HepG2 (cell line): Measurements from ENCODE around the gene PTGR3. TPM values are rescaled to one million over a fixed set of nuclear protein-coding genes. Genes with fewer than 3 reads are reported as not detected.

Experiments
- BCLAF1 ChIP-seq: fragments of 450-650 bp; IDR thresholded peaks from 2 replicates; pipeline ENCODE4 v1.6.1; 2017; ENCODE audit warnings: mild to moderate bottlenecking
- CREB1 ChIP-seq, 2 experiments: fragments of 450-650 bp in 1 of 2; IDR thresholded peaks; 2 replicates each; pipeline ENCODE4 v1.6.1; 2016 to 2017; ENCODE audit warnings: control low read depth in 1 of 2, mild to moderate bottlenecking in 1 of 2, missing compliant biosample characterization in 1 of 2, missing genetic modification characterization in 1 of 2
- ERF ChIP-seq: IDR thresholded peaks from 2 replicates; pipeline ENCODE4 v1.6.1; 2018; ENCODE audit warnings: missing biosample characterization, missing genetic modification reagents
- HNF1B ChIP-seq: sonication (generic); formaldehyde crosslinking; IDR thresholded peaks from 2 replicates; pipeline ENCODE4 v1.5.1; 2020; ENCODE audit warnings: mild to moderate bottlenecking, moderate library complexity, missing genetic modification reagents
- HNRNPH1 ChIP-seq: fragments of 200-400 bp; formaldehyde crosslinking; optimal IDR thresholded peaks from 2 replicates; pipeline ENCODE3; 2017; ENCODE audit warnings: mild to moderate bottlenecking, low read depth, low read length
- KMT2B ChIP-seq: IDR thresholded peaks from 2 replicates; pipeline ENCODE4 v1.6.1; 2016; ENCODE audit warnings: missing genetic modification reagents, missing compliant biosample characterization
- MYC ChIP-seq: sonication (generic); formaldehyde crosslinking; IDR thresholded peaks from 2 replicates; pipeline ENCODE4 v1.9.0; 2021; ENCODE audit warnings: missing genetic modification reagents, borderline replicate concordance
- PCBP2 ChIP-seq: fragments of 200-400 bp; formaldehyde crosslinking; optimal IDR thresholded peaks from 2 replicates; pipeline ENCODE3; 2018; ENCODE audit warnings: low read length, low read depth; ENCODE audit not compliant: poor library complexity, severe bottlenecking
- SRSF9 ChIP-seq: fragments of 200-400 bp; formaldehyde crosslinking; IDR thresholded peaks from 2 replicates; pipeline ENCODE4 v1.6.1; 2018; ENCODE audit warnings: borderline replicate concordance, mild to moderate bottlenecking, low read depth, low read length; ENCODE audit not compliant: insufficient read depth, poor library complexity, severe bottlenecking
- THRA ChIP-seq: sonication (generic); formaldehyde crosslinking; IDR thresholded peaks from 2 replicates; pipeline ENCODE4 v1.4.0; 2020; ENCODE audit warnings: missing genetic modification reagents, borderline replicate concordance
- ZNF205 ChIP-seq: IDR thresholded peaks from 2 replicates; pipeline ENCODE4 v1.6.1; 2018; ENCODE audit warnings: missing biosample characterization, missing genetic modification reagents
- polyA plus RNA-seq, 8 experiments: library from polyadenylated mRNA; depleted of rRNA in 3 of 8; stranded (reverse) in 7 of 8; unstranded in 1 of 8; fragments of >200 nt; fragmentation: Illumina TruSeq in 4 of 8; extraction: Trizol in 4 of 8; gene quantifications; 2 replicates each; pipeline versions ENCODE4 v1.2.1 to v1.2.3, GENCODE V29; 2011 to 2016; ENCODE audit warnings: low read depth in 4 of 8, missing spikeins in 1 of 8, mixed read lengths in 1 of 8; ENCODE audit not compliant: insufficient read depth in 1 of 8
- total RNA-seq, 5 experiments: library from RNA; depleted of rRNA; stranded (reverse); fragments of >200 nt; fragmentation: Illumina TruSeq; extraction: Trizol; gene quantifications; 2 replicates each; pipeline ENCODE4 v1.2.3, GENCODE V29; 2016; ENCODE audit warnings: low read depth in 1 of 5
- TF ChIP-seq, protein P1 (sequence below): sonication (generic); formaldehyde crosslinking; IDR thresholded peaks from one replicate; pipeline ENCODE4 v1.5.1; 2020; ENCODE audit warnings: mild to moderate bottlenecking, missing genetic modification reagents; ENCODE audit errors: not compliant biosample characterization

PTGR3 gene
- total and polyA plus RNA-seq, 2 of the 13 experiments (the other 11 are each of a cell fraction or from before 2014, with no cell fraction given), result 11.5 to 25.3 TPM

- TF ChIP-seq, protein P1, sequence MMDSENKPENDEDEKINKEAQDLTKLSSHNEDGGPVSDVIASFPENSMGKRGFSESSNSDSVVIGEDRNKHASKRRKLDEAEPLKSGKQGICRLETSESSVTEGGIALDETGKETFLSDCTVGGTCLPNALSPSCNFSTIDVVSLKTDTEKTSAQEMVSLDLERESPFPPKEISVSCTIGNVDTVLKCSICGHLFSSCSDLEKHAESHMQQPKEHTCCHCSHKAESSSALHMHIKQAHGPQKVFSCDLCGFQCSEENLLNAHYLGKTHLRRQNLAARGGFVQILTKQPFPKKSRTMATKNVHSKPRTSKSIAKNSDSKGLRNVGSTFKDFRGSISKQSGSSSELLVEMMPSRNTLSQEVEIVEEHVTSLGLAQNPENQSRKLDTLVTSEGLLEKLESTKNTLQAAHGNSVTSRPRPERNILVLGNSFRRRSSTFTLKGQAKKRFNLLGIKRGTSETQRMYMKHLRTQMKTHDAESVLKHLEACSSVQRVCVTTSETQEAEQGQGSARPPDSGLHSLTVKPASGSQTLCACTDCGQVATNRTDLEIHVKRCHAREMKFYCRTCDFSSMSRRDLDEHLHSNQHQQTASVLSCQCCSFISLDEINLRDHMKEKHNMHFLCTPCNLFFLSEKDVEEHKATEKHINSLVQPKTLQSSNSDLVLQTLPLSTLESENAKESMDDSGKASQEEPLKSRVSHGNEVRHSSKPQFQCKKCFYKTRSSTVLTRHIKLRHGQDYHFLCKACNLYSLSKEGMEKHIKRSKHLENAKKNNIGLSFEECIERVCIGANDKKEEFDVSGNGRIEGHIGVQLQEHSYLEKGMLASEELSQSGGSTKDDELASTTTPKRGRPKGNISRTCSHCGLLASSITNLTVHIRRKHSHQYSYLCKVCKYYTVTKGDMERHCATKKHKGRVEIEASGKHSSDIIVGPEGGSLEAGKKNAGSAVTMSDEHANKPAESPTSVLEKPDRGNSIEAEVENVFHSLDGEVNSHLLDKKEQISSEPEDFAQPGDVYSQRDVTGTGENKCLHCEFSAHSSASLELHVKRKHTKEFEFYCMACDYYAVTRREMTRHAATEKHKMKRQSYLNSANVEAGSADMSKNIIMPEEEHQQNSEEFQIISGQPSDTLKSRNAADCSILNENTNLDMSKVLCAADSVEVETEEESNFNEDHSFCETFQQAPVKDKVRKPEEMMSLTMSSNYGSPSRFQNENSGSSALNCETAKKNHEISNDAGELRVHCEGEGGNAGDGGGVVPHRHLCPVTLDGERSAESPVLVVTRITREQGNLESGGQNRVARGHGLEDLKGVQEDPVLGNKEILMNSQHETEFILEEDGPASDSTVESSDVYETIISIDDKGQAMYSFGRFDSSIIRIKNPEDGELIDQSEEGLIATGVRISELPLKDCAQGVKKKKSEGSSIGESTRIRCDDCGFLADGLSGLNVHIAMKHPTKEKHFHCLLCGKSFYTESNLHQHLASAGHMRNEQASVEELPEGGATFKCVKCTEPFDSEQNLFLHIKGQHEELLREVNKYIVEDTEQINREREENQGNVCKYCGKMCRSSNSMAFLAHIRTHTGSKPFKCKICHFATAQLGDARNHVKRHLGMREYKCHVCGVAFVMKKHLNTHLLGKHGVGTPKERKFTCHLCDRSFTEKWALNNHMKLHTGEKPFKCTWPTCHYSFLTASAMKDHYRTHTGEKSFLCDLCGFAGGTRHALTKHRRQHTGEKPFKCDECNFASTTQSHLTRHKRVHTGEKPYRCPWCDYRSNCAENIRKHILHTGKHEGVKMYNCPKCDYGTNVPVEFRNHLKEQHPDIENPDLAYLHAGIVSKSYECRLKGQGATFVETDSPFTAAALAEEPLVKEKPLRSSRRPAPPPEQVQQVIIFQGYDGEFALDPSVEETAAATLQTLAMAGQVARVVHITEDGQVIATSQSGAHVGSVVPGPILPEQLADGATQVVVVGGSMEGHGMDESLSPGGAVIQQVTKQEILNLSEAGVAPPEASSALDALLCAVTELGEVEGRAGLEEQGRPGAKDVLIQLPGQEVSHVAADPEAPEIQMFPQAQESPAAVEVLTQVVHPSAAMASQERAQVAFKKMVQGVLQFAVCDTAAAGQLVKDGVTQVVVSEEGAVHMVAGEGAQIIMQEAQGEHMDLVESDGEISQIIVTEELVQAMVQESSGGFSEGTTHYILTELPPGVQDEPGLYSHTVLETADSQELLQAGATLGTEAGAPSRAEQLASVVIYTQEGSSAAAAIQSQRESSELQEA (CRISPR knock-in tag), result no peak
- TF ChIP-seq MYC, result peak; percentile 33; the same call in 1 of the 2 replicates
- no peak for TF ChIP-seq HNRNPH1
- TF ChIP-seq HNF1B (CRISPR knock-in tag), result no peak
- 0 out of 2 replicates have a peak, but pooled peaks have one; percentile 34 for TF ChIP-seq ERF
- no peak for TF ChIP-seq BCLAF1
- TF ChIP-seq CREB1 (IDR thresholded peaks at IDR 0.05), result no peak
- TF ChIP-seq CREB1 (CRISPR knock-in tag; IDR thresholded peaks at IDR 0.05), result 0 out of 2 replicates have a peak, but pooled peaks have one; percentile 32
- no peak for TF ChIP-seq PCBP2
- TF ChIP-seq SRSF9, result no peak
- TF ChIP-seq THRA, result no peak
- 0 out of 2 replicates have a peak, but pooled peaks have one; percentile 14 for TF ChIP-seq ZNF205 (CRISPR knock-in tag)
- peak; percentile 85 for TF ChIP-seq KMT2B
Observed at GRCh38 chr18:75161256-75162028, 47.5 kb downstream of the PTGR3 start (continued).
